NB4 (cell line): ENCODE measurements around the gene CCR5AS.

Source experiments
- DNase-seq: peaks from one replicate; pipeline ENCODE4 v3.0.0; 2010; ENCODE audit warnings: low read depth
- H3K4me3 ChIP-seq: one replicate; pipeline ENCODE4 v1.5.1; 2011; ENCODE audit warnings: mild to moderate bottlenecking, low read depth, low read length, moderate library complexity
- MYC ChIP-seq: IDR thresholded peaks from 2 replicates; pipeline ENCODE4 v1.6.1; 2011; ENCODE audit warnings: low read depth, low read length
- POLR2A ChIP-seq: IDR thresholded peaks from 2 replicates; pipeline ENCODE4 v1.6.1; 2011; ENCODE audit warnings: mild to moderate bottlenecking; ENCODE audit not compliant: insufficient read length; ENCODE audit errors: extremely low read depth
- TF ChIP-seq, protein P1 (sequence below): IDR thresholded peaks from 2 replicates; pipeline ENCODE4 v1.6.1; 2011; ENCODE audit warnings: low read depth, low read length
- TF ChIP-seq, protein P2 (sequence below): IDR thresholded peaks from one replicate; pipeline ENCODE4 v1.5.1; 2012; ENCODE audit warnings: low read depth, low read length

CCR5AS gene

DNA sequence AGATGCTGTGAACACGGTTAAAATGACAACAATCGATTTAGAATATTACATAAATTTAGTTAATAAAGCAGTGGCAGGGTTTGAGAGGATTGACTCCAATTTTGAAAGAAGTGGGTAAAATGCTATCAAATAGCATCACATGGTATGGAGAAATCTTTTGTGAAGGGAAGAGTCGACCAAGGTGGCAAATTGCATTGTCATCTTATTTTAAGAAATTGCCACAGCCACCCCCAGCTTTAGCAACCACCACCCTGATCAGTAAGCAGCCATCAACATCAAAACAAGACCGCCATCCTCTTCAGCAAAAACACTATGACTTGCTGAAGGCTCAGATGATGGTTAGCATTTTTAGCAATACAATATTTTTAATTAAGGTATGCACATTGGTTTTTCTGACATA, 41.8 kb downstream of the CCR5AS start:
- no peak overlapping the region for H3K4me3 ChIP-seq
- no peak for DNase-seq
- TF ChIP-seq POLR2A (no peak), MYC (no peak)
- TF ChIP-seq, protein P1, sequence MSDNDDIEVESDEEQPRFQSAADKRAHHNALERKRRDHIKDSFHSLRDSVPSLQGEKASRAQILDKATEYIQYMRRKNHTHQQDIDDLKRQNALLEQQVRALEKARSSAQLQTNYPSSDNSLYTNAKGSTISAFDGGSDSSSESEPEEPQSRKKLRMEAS = no peak
- TF ChIP-seq, protein P2, sequence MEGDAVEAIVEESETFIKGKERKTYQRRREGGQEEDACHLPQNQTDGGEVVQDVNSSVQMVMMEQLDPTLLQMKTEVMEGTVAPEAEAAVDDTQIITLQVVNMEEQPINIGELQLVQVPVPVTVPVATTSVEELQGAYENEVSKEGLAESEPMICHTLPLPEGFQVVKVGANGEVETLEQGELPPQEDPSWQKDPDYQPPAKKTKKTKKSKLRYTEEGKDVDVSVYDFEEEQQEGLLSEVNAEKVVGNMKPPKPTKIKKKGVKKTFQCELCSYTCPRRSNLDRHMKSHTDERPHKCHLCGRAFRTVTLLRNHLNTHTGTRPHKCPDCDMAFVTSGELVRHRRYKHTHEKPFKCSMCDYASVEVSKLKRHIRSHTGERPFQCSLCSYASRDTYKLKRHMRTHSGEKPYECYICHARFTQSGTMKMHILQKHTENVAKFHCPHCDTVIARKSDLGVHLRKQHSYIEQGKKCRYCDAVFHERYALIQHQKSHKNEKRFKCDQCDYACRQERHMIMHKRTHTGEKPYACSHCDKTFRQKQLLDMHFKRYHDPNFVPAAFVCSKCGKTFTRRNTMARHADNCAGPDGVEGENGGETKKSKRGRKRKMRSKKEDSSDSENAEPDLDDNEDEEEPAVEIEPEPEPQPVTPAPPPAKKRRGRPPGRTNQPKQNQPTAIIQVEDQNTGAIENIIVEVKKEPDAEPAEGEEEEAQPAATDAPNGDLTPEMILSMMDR = no peak

DNA sequence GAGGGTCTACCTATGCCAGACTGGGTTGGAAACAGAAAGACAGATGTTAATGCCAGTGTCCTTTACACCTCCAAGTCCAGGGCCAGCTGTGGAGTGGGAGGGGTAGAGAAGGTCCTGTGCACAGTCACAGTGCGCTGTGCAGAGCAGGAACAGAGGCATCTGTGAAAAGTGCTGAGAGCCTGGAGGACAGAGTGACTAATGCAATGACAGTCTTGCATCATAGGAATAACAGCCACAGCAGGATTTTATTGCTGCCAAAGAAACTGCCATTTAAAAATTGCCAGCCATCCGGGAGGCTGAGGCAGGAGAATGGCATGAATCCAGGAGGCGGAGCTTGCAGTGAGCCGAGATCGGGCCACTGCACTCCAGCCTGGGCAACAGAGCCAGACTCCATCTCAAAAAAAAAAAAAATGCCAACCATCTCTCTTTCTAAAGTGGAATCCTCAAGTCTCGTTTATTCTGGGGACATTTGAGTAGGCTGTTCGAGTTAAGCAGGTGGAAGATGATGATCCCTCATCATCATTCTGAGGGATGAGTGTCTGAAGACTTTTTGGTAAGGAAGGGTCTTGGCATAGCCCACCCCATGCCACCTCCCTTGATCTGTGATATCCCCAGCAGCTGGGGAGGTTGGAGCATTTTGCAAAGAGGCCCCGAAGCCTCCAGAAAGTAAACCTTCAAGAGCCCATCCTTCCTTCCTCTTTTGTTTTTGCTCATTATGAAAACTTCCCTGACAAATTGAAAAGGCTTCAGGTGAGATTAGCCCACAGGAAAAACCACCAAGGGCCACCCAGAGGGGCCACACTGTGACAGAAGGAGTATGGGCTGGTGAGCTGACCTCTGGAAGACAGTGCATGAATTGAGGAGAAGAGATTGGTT, 45.2 kb downstream of the CCR5AS start:
- H3K4me3 ChIP-seq = no peak overlapping the region
- TF ChIP-seq POLR2A (no peak), MYC (peak; percentile 58)
- peak; percentile 95 for DNase-seq

DNA sequence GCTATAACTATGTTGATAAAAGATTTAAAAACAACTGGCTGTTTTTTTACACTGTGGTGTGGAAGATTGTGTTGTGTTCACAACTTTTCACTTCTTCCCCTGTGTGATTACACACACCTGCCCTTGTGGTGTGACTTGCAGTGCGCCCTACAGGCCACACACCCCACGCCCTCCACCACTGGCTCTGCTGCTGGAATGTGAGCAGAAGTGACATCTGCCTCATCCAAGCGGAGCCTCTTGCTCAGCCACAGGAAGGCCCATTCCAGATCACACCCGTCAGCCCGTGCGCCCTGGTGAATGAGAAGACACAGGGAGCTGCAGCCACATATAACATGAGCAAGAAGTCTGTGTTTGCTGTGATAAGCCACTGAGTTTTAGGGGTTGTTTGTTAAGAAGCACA, 46.0 kb downstream of the CCR5AS start:
- TF ChIP-seq, protein P2 = no peak
- TF ChIP-seq POLR2A (no peak), MYC (no peak)
- TF ChIP-seq, protein P1 = no peak
- peak; percentile 68 for DNase-seq
- H3K4me3 ChIP-seq = no peak overlapping the region

DNA sequence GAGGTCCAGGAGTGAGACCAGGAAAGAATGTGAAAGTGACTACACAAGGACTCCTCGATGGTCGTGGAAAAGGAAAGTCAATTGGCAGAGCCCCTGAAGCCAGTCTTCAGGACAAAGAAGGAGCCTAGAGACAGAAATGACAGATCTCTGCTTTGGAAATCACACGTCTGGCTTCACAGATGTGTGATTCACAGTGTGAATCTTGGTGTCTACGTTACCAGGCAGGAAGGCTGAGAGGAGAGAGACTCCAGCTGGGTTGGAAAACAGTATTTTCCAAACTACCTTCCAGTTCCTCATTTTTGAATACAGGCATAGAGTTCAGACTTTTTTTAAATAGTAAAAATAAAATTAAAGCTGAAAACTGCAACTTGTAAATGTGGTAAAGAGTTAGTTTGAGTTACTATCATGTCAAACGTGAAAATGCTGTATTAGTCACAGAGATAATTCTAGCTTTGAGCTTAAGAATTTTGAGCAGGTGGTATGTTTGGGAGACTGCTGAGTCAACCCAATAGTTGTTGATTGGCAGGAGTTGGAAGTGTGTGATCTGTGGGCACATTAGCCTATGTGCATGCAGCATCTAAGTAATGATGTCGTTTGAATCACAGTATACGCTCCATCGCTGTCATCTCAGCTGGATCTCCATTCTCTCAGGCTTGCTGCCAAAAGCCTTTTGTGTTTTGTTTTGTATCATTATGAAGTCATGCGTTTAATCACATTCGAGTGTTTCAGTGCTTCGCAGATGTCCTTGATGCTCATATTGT, 47.0 kb downstream of the CCR5AS start:
- TF ChIP-seq, protein P1 = no peak
- TF ChIP-seq MYC (no peak), POLR2A (no peak)
- TF ChIP-seq, protein P2 = no peak
- no peak overlapping the region for H3K4me3 ChIP-seq
- peak; percentile 41 for DNase-seq

DNA sequence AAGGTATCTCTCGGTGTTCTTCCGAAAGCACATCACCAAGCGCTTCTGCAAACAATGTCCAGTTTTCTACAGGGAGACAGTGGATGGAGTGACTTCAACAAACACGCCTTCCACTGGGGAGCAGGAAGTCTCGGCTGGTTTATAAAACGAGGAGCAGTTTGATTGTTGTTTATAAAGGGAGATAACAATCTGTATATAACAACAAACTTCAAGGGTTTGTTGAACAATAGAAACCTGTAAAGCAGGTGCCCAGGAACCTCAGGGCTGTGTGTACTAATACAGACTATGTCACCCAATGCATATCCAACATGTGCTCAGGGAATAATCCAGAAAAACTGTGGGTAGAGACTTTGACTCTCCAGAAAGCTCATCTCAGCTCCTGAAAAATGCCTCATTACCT, 48.4 kb downstream of the CCR5AS start:
- TF ChIP-seq, protein P2 = no peak
- TF ChIP-seq POLR2A (no peak), MYC (no peak)
- TF ChIP-seq, protein P1 = no peak
- no peak for DNase-seq
- no peak overlapping the region for H3K4me3 ChIP-seq

DNA sequence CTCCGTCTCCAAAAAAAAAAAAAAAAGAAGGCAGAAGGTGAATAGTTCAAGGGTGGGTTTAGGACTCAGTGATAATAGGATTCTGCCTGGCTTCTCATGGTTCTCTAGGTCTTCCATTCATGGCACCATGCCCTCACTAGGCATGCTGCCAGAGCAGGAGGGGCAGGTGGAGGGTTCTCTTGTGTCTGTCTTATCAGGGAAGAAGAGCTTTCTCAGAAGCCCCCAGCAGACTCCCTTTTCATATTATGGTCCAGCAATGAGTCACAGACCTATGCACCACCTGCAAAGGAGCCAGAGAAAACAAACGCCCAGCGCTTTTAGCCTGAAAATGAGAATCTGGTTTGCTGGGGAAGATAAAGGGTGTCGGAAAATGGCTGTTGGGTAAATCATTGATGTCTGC, 50.0 kb downstream of the CCR5AS start:
- H3K4me3 ChIP-seq = no peak overlapping the region
- no peak for DNase-seq
- TF ChIP-seq MYC = no peak
- no peak for TF ChIP-seq POLR2A
- TF ChIP-seq, protein P1 = no peak
- TF ChIP-seq, protein P2 = no peak
